ENCODE data around the gene AKT2. TPM values are rescaled to one million over a fixed set of nuclear protein-coding genes. Genes with fewer than 3 reads are reported as not detected.

AKT2 gene
- total RNA-seq, 1 donor from 2014 or later = 38.6 TPM

GRCh38 chr19:40255619-40256166 lies 29.5 kb downstream of the AKT2 start:
- DNase-seq (ENCODE audit: extremely low read depth, low read depth, low spot score) = no peak

GRCh38 chr19:40254714-40255418 lies 30.3 kb downstream of the AKT2 start:
- DNase-seq (ENCODE audit: extremely low read depth, low read depth, low spot score) = no peak

GRCh38 chr19:40253611-40254092 lies 31.5 kb downstream of the AKT2 start:
- no peak for DNase-seq (ENCODE audit: extremely low read depth, low read depth, low spot score)

- no peak for DNase-seq (ENCODE audit: extremely low read depth, low read depth, low spot score)
Measured at GRCh38 chr19:40252395-40252794, 32.8 kb downstream of the AKT2 start.

- DNase-seq (ENCODE audit: extremely low read depth, low read depth, low spot score) = no peak
Measured at GRCh38 chr19:40251991-40252390, 33.2 kb downstream of the AKT2 start.

GRCh38 chr19:40251244-40251643 lies 33.9 kb downstream of the AKT2 start:
- DNase-seq (ENCODE audit: extremely low read depth, low read depth, low spot score) = no peak

GRCh38 chr19:40249781-40250180 lies 35.4 kb downstream of the AKT2 start:
- DNase-seq (ENCODE audit: extremely low read depth, low read depth, low spot score) = no peak

GRCh38 chr19:40249201-40249600 lies 35.9 kb downstream of the AKT2 start:
- no peak for DNase-seq (ENCODE audit: extremely low read depth, low read depth, low spot score)

- no peak for DNase-seq (ENCODE audit: extremely low read depth, low read depth, low spot score)
Measured at GRCh38 chr19:40247735-40248262, 37.3 kb downstream of the AKT2 start.

GRCh38 chr19:40247178-40247577 lies 38.0 kb downstream of the AKT2 start:
- no peak for DNase-seq (ENCODE audit: extremely low read depth, low read depth, low spot score)

- no peak for DNase-seq (ENCODE audit: extremely low read depth, low read depth, low spot score)
Measured at GRCh38 chr19:40246292-40247073, 38.7 kb downstream of the AKT2 start.

GRCh38 chr19:40245506-40246128 lies 39.5 kb downstream of the AKT2 start:
- DNase-seq (ENCODE audit: extremely low read depth, low read depth, low spot score) = no peak

- DNase-seq (ENCODE audit: extremely low read depth, low read depth, low spot score) = no peak
Measured at GRCh38 chr19:40244579-40245317, 40.4 kb downstream of the AKT2 start.

- no peak for DNase-seq (ENCODE audit: extremely low read depth, low read depth, low spot score)
Measured at GRCh38 chr19:40243181-40243580, 42.0 kb downstream of the AKT2 start.

GRCh38 chr19:40242480-40242879 lies 42.7 kb downstream of the AKT2 start:
- no peak for DNase-seq (ENCODE audit: extremely low read depth, low read depth, low spot score)

- peak; percentile 48 for DNase-seq (ENCODE audit: extremely low read depth, low read depth, low spot score)
Measured at GRCh38 chr19:40241809-40242384, 43.2 kb downstream of the AKT2 start.

- DNase-seq (ENCODE audit: extremely low read depth, low read depth, low spot score) = no peak
Measured at GRCh38 chr19:40241125-40241808, 43.9 kb downstream of the AKT2 start.

GRCh38 chr19:40240332-40240731 lies 44.8 kb downstream of the AKT2 start:
- DNase-seq (ENCODE audit: extremely low read depth, low read depth, low spot score) = no peak

GRCh38 chr19:40239415-40240226 lies 45.5 kb downstream of the AKT2 start:
- no peak for DNase-seq (ENCODE audit: extremely low read depth, low read depth, low spot score)

Measured in glomerular endothelial cell (primary cell).